Measurements from ENCODE around the gene MAP3K4. TPM values are rescaled to one million over a fixed set of nuclear protein-coding genes. Genes with fewer than 3 reads are reported as not detected.

Gene MAP3K4
- total RNA-seq, 2 experiments from 2014 or later: 30.3 to 38.7 TPM

DNA sequence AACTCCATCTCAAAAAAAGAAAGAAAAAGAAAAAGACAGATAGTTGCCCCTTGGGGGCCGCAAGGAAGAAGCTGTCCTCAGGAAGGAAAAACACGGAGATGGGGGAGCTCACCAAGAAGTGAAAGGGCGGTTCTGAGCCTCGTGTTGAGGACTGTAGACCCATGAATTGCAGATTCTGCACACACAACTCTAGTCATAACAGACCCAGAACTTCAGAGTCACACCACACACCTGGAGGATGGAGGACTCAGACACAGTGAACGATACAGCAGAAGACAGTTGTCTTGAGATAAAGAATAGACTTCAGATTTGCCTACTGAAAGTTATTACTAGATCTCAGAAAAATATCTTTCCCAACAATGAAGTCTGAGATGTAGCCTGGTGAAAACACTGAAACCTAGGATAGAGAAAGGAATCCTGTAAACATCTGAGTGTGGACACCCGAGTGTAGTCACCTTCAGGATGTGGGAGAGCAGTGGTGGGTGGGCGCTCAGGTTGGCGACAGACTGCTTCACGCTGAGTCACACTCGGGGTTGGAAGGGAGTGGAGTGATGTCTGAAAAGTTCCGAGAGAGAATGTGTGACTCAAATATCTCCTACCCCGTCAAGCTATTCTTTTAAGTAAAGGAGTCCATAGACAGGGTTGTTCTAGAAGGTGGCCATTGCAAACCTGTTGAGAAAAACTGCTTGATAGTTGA, 88.1 kb downstream of the MAP3K4 start:
- TF ChIP-seq EZH2phosphoT487 (IDR thresholded peaks at IDR 0.05; ENCODE audit: borderline replicate concordance, low read depth, low read length): no peak
- TF ChIP-seq, protein P1, sequence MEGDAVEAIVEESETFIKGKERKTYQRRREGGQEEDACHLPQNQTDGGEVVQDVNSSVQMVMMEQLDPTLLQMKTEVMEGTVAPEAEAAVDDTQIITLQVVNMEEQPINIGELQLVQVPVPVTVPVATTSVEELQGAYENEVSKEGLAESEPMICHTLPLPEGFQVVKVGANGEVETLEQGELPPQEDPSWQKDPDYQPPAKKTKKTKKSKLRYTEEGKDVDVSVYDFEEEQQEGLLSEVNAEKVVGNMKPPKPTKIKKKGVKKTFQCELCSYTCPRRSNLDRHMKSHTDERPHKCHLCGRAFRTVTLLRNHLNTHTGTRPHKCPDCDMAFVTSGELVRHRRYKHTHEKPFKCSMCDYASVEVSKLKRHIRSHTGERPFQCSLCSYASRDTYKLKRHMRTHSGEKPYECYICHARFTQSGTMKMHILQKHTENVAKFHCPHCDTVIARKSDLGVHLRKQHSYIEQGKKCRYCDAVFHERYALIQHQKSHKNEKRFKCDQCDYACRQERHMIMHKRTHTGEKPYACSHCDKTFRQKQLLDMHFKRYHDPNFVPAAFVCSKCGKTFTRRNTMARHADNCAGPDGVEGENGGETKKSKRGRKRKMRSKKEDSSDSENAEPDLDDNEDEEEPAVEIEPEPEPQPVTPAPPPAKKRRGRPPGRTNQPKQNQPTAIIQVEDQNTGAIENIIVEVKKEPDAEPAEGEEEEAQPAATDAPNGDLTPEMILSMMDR (conservative IDR thresholded peaks at IDR 0.05; ENCODE audit: low read length): no peak
- Histone ChIP-seq H3K79me2 (ENCODE audit: insufficient read depth, low read depth, low read length) (no peaks in the 10 kb centered on the region), H3K36me3 (ENCODE audit: insufficient read depth, low read length) (peaks cover 38% of the 10 kb centered on the region), H2AFZ (ENCODE audit: low read length) (no peak overlapping the region), H3K27ac (ENCODE audit: low read depth, low read length, poor library complexity, severe bottlenecking) (no peak overlapping the region), H4K20me1 (ENCODE audit: insufficient read depth, low read length) (no peaks in the 10 kb centered on the region), H3K4me2 (ENCODE audit: low read length) (no peak overlapping the region), H3K4me3 (ENCODE audit: low read depth, low read length, poor library complexity, severe bottlenecking) (no peak overlapping the region), H3K9me3 (ENCODE audit: low read length) (no peaks in the 10 kb centered on the region), H3K9me2 (ENCODE audit: insufficient read depth, low read length) (no peaks in the 10 kb centered on the region), H3K4me1 (ENCODE audit: insufficient read depth, low read length, poor library complexity, severe bottlenecking) (no peaks in the 10 kb centered on the region)
- POLR2A ChIA-PET: interaction anchor here (0.9 kb wide), 1 partner anchor 9 kb away, joined by 3 read pairs; no protein-coding TSS in a partner anchor
- DNase-seq (ENCODE audit: low spot score): no peak
- intact Hi-C loops (cut with micrococcal nuclease; ENCODE audit: unreplicated experiment): no loop called here
- CTCF ChIA-PET (ENCODE audit: unreplicated experiment): no interaction called here
- BruUV-seq (replicated peaks): no TSS peak

DNA sequence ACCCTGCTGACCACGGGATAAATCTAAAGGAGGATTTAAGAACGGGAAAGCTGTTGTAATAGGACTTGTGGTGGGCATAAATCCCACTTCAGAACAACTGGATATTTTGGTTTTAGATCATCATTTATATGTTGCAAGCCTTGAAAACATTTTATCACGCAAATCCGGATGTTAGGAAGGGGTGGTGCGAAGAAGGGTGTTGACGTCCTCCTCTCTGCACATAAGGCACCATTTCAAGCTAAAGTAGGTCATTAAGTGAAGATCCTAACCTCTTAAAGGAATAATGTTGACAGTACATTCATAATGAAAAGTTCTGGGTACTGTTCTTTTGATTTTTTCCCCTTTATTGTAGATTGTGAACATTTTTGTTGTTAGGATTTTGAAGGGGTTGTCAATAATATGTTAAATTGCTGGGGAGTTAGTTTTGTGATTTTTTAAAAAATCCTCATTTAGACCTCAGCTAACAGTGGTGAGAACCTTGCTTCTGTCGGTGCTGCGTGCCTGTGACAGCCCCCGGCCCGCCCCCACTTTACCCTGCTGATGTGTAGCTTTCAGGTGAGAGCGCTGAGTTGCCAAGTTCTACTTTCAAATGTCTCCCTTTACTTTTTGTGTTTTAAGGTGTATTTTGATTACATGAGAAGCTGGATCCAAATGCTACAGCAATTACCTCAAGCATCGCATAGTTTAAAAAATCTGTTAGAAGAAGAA, 88.8 kb downstream of the MAP3K4 start:
- no peaks in the 10 kb centered on the region for H3K79me2 ChIP-seq (ENCODE audit: insufficient read depth, low read depth, low read length)
- no peak overlapping the region for H3K4me3 ChIP-seq (ENCODE audit: low read depth, low read length, poor library complexity, severe bottlenecking)
- no peak overlapping the region for H3K4me2 ChIP-seq (ENCODE audit: low read length)
- no peaks in the 10 kb centered on the region for H3K4me1 ChIP-seq (ENCODE audit: insufficient read depth, low read length, poor library complexity, severe bottlenecking)
- intact Hi-C loops (cut with micrococcal nuclease; ENCODE audit: unreplicated experiment): no loop called here
- POLR2A ChIA-PET: interaction anchor here (0.6 to 0.7 kb wide), 2 partner anchors 9 to 214 kb away, joined by 3 to 4 read pairs; no protein-coding TSS in a partner anchor
- no TSS peak for BruUV-seq (replicated peaks)
- DNase-seq (ENCODE audit: low spot score): no peak
- no peaks in the 10 kb centered on the region for H4K20me1 ChIP-seq (ENCODE audit: insufficient read depth, low read length)
- no peaks in the 10 kb centered on the region for H3K9me3 ChIP-seq (ENCODE audit: low read length)
- H3K27ac ChIP-seq (ENCODE audit: low read depth, low read length, poor library complexity, severe bottlenecking): no peak overlapping the region
- peaks cover 42% of the 10 kb centered on the region for H3K36me3 ChIP-seq (ENCODE audit: insufficient read depth, low read length)
- TF ChIP-seq, protein P1 (conservative IDR thresholded peaks at IDR 0.05; ENCODE audit: low read length): no peak
- TF ChIP-seq EZH2phosphoT487 (IDR thresholded peaks at IDR 0.05; ENCODE audit: borderline replicate concordance, low read depth, low read length): no peak
- CTCF ChIA-PET (ENCODE audit: unreplicated experiment): no interaction called here
- H2AFZ ChIP-seq (ENCODE audit: low read length): no peak overlapping the region
- H3K9me2 ChIP-seq (ENCODE audit: insufficient read depth, low read length): no peaks in the 10 kb centered on the region

DNA sequence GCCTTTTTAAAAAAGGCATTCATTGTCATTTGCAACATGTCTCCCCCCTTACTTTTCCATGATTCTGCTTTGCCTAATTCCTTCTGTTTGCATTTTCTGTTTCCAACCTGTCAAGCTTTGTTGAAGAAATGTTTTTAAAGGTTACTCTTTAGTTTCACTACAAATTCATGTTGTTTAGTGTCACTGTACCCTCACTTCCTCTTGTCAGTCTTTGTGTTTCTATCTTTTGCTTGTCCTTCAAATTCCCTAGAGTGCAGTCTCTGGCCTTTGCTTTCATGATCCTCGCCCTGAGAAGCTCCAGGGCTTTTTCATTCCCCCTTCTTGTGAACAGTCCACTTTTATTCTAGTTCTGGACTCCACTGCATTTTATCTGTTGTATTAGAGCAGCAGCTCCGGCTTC, 90.6 kb downstream of the MAP3K4 start:
- ChIA-PET POLR2A (no interaction called here), CTCF (ENCODE audit: unreplicated experiment) (no interaction called here)
- Histone ChIP-seq H3K36me3 (ENCODE audit: insufficient read depth, low read length) (peaks cover 56% of the 10 kb centered on the region), H2AFZ (ENCODE audit: low read length) (no peak overlapping the region), H3K27ac (ENCODE audit: low read depth, low read length, poor library complexity, severe bottlenecking) (no peak overlapping the region), H3K4me2 (ENCODE audit: low read length) (no peak overlapping the region), H3K4me1 (ENCODE audit: insufficient read depth, low read length, poor library complexity, severe bottlenecking) (no peaks in the 10 kb centered on the region), H3K79me2 (ENCODE audit: insufficient read depth, low read depth, low read length) (no peaks in the 10 kb centered on the region), H4K20me1 (ENCODE audit: insufficient read depth, low read length) (no peaks in the 10 kb centered on the region), H3K9me3 (ENCODE audit: low read length) (no peaks in the 10 kb centered on the region), H3K4me3 (ENCODE audit: low read depth, low read length, poor library complexity, severe bottlenecking) (no peak overlapping the region), H3K9me2 (ENCODE audit: insufficient read depth, low read length) (no peaks in the 10 kb centered on the region)
- TF ChIP-seq, protein P1 (conservative IDR thresholded peaks at IDR 0.05; ENCODE audit: low read length): no peak
- no peak for TF ChIP-seq EZH2phosphoT487 (IDR thresholded peaks at IDR 0.05; ENCODE audit: borderline replicate concordance, low read depth, low read length)
- no peak for DNase-seq (ENCODE audit: low spot score)
- intact Hi-C loops (cut with micrococcal nuclease; ENCODE audit: unreplicated experiment): no loop called here
- BruUV-seq (replicated peaks): no TSS peak
